ENCODE measurements around the gene DHRS11. TPM values are rescaled to one million over a fixed set of nuclear protein-coding genes. Genes with fewer than 3 reads are reported as not detected.

The DHRS11 gene
- total and polyA plus RNA-seq, 8 donors: 6.5 to 15.4 (median 8.3) TPM

- Histone ChIP-seq H3K4me1 (no peaks in the 10 kb centered on the region), H3K36me3 (no peaks in the 10 kb centered on the region), H3K4me3 (no peak overlapping the region), H3K27ac (no peak overlapping the region), H3K27me3 (no peaks in the 10 kb centered on the region), H3K9me3 (no peaks in the 10 kb centered on the region)
- no peak for TF ChIP-seq CTCF (IDR thresholded peaks at IDR 0.05)
- ATAC-seq: peak in 2 of 4 donors; percentile 43 to 67
- 72 to 74% methylated on average over 12 of the region's 12 CpGs for WGBS, 2 donors
- intact Hi-C loops (cut with DNase I): loop anchor here in 1 of 3 donors (5.0 kb wide), 1 partner anchor 420 kb away; no protein-coding TSS in a partner anchor
- peak in 1 of 6 donors; percentile 20 for DNase-seq
- FAIRE-seq: no peak
Observed at GRCh38 chr17:36627101-36627500, 35.4 kb downstream of the DHRS11 start.

- DNase-seq (no peak), ATAC-seq (no peak), FAIRE-seq (no peak)
- no peak for TF ChIP-seq CTCF (IDR thresholded peaks at IDR 0.05)
- intact Hi-C loops (cut with DNase I): loop anchor here in 1 of 3 donors (5.0 kb wide), 1 partner anchor 419 kb away; no protein-coding TSS in a partner anchor
- Histone ChIP-seq H3K27ac (no peak overlapping the region), H3K9me3 (no peaks in the 10 kb centered on the region), H3K27me3 (no peaks in the 10 kb centered on the region), H3K4me1 (no peaks in the 10 kb centered on the region), H3K36me3 (no peaks in the 10 kb centered on the region), H3K4me3 (no peak overlapping the region)
- 69 to 76% methylated on average over 2 of the region's 2 CpGs for WGBS, 2 donors
Observed at GRCh38 chr17:36628576-36628975, 36.9 kb downstream of the DHRS11 start.

GRCh38 chr17:36629252-36629847 lies 37.7 kb downstream of the DHRS11 start:
- peak; percentile 49 to 95 (median 82) for DNase-seq
- Histone ChIP-seq H3K27ac (no peak overlapping the region), H3K4me3 (no peak overlapping the region), H3K27me3 (no peaks in the 10 kb centered on the region), H3K9me3 (no peaks in the 10 kb centered on the region), H3K36me3 (no peaks in the 10 kb centered on the region), H3K4me1 (no peaks in the 10 kb centered on the region)
- intact Hi-C loops (cut with DNase I): loop anchor here in 1 of 3 donors (5.0 kb wide), 1 partner anchor 418 kb away; no protein-coding TSS in a partner anchor
- 14 to 15% methylated on average over 14 of the region's 14 CpGs for whole genome bisulfite sequencing, 2 donors
- peak; percentile 77 to 97 (median 87) for ATAC-seq
- FAIRE-seq: no peak
- peak; percentile 98 to 99 (median 98) for TF ChIP-seq CTCF (IDR thresholded peaks at IDR 0.05)

- Histone ChIP-seq H3K36me3 (no peaks in the 10 kb centered on the region), H3K4me3 (no peak overlapping the region), H3K27ac (no peak overlapping the region), H3K27me3 (no peaks in the 10 kb centered on the region), H3K4me1 (no peaks in the 10 kb centered on the region), H3K9me3 (no peaks in the 10 kb centered on the region)
- WGBS, 2 donors: 74 to 81% methylated on average over 8 of the region's 8 CpGs
- no peak for FAIRE-seq
- intact Hi-C loops (cut with DNase I): loop anchor here in 2 of 3 donors (5.0 to 10.0 kb wide), 2 partner anchors 415 to 417 kb away; no protein-coding TSS in a partner anchor
- no peak for TF ChIP-seq CTCF (IDR thresholded peaks at IDR 0.05)
- DNase-seq: no peak
- ATAC-seq: no peak
Observed at GRCh38 chr17:36629970-36630502, 38.4 kb downstream of the DHRS11 start.

- no peak overlapping the region for H3K4me3 ChIP-seq
- no peaks in the 10 kb centered on the region for H3K4me1 ChIP-seq
- no peak for TF ChIP-seq CTCF (IDR thresholded peaks at IDR 0.05)
- H3K27me3 ChIP-seq: no peaks in the 10 kb centered on the region
- WGBS, 2 donors: 27 to 29% methylated on average over 4 of the region's 4 CpGs
- no peak for DNase-seq
- H3K36me3 ChIP-seq: no peaks in the 10 kb centered on the region
- no peaks in the 10 kb centered on the region for H3K9me3 ChIP-seq
- ATAC-seq: no peak
- H3K27ac ChIP-seq: no peak overlapping the region
- FAIRE-seq: no peak
- intact Hi-C loops (cut with DNase I): loop anchor here in 1 of 3 donors (10.0 kb wide), 1 partner anchor 414 kb away; no protein-coding TSS in a partner anchor
Observed at GRCh38 chr17:36631022-36631421, 39.3 kb downstream of the DHRS11 start.
